GM12878 (cell line): ENCODE results near the gene TMTC1. TPM values are rescaled to one million over a fixed set of nuclear protein-coding genes. Genes with fewer than 3 reads are reported as not detected.

Source experiments
- ATAC-seq: fragments of 200-7000 bp; cut with Tn5 transposase; 3 replicates; pipeline ENCODE4 v1.9.1; 2020; ENCODE audit warnings: mild to moderate bottlenecking, moderate library complexity
- BruUV-seq: library from RNA; stranded (reverse); fragments of 400-500 nt; replicated peaks from 2 replicates; lab custom pipeline; 2021; lab: Mats Ljungman, UMichigan
- CTCF ChIA-PET: fragments of 300-600 bp; sonication (Branson Sonifier 250); formaldehyde crosslinking; extraction: SDS; loops from one replicate; lab custom pipeline; 2021; ENCODE audit warnings: inconsistent platforms; lab: Yijun Ruan, JAX
- POLR2A ChIA-PET: fragments of 350-600 bp; formaldehyde crosslinking; extraction: SDS; loops from one replicate; lab custom pipeline; 2021; ENCODE audit warnings: inconsistent platforms; lab: Charles Lee
- RAD21 ChIA-PET: fragments of 300-600 bp; sonication (Branson Sonifier 250); formaldehyde crosslinking; loops from one replicate; lab custom pipeline; 2023; ENCODE audit warnings: antibody characterized with exemption; ENCODE audit not compliant: unreplicated experiment; lab: Charles Lee
- SMC1A ChIA-PET: fragments of 300-600 bp; sonication (Branson Sonifier 250); formaldehyde crosslinking; loops from one replicate; lab custom pipeline; 2023; ENCODE audit not compliant: unreplicated experiment, uncharacterized antibody; lab: Charles Lee
- DNase-seq: peaks from one replicate; pipeline ENCODE4 v3.0.0-alpha.2; 2011; ENCODE audit warnings: low read depth, low spot score
- FAIRE-seq: peaks from 3 replicates; lab custom pipeline; 2011; peaks lifted over from hg19 to GRCh38; lab: Jason Lieb, UNC
- H2AFZ ChIP-seq: 2 replicates; pipeline ENCODE4 v1.6.0; 2011; ENCODE audit warnings: low read depth, low read length, control low read depth; ENCODE audit not compliant: control insufficient read depth
- H3K27ac ChIP-seq: 2 replicates; pipeline ENCODE4 v1.5.1; 2011; ENCODE audit warnings: control low read depth; ENCODE audit not compliant: control insufficient read depth, insufficient read depth
- H3K27me3 ChIP-seq, 2 experiments: replicated peaks in 1 of 2; 2 replicates each; pipeline versions ENCODE4 v1.6.0 to v1.6.1; 2011; ENCODE audit warnings: low read length in 1 of 2; ENCODE audit not compliant: control insufficient read depth in 2 of 2, insufficient read depth in 2 of 2
- H3K36me3 ChIP-seq, 2 experiments: 2 replicates each; pipeline ENCODE4 v1.5.1; 2011; ENCODE audit warnings: low read length in 1 of 2; ENCODE audit not compliant: control insufficient read depth in 2 of 2, insufficient read depth in 2 of 2
- H3K4me1 ChIP-seq: 2 replicates; pipeline ENCODE4 v1.6.1; 2011; ENCODE audit warnings: mild to moderate bottlenecking, low read length, moderate library complexity, mixed read lengths; ENCODE audit not compliant: control insufficient read depth, insufficient read depth
- H3K4me2 ChIP-seq: 2 replicates; pipeline ENCODE4 v1.6.0; 2011; ENCODE audit warnings: control low read depth; ENCODE audit not compliant: control insufficient read depth, insufficient read depth
- H3K4me3 ChIP-seq: fragments of 200-600 bp; sonication (generic); 2 replicates; pipeline ENCODE4 v1.5.1; 2016
- H3K79me2 ChIP-seq: 2 replicates; pipeline ENCODE4 v1.6.0; 2011; ENCODE audit warnings: low read length; ENCODE audit not compliant: control insufficient read depth, insufficient read depth
- H3K9ac ChIP-seq: 2 replicates; pipeline ENCODE4 v1.8.0; 2011; ENCODE audit warnings: low read length, control low read depth, mixed read lengths; ENCODE audit not compliant: control insufficient read depth, insufficient read depth
- H3K9me3 ChIP-seq: replicated peaks from 3 replicates; pipeline ENCODE4 v1.5.1; 2011; ENCODE audit warnings: mild to moderate bottlenecking, low read length; ENCODE audit not compliant: control insufficient read depth, insufficient read depth
- H4K20me1 ChIP-seq: 2 replicates; pipeline ENCODE4 v1.6.0; 2011; ENCODE audit not compliant: control insufficient read depth, insufficient read depth
- BACH1 ChIP-seq: fragments of 450-650 bp; IDR thresholded peaks from 2 replicates; pipeline ENCODE4 v1.6.1; 2017; ENCODE audit warnings: mild to moderate bottlenecking, borderline replicate concordance
- HDGF ChIP-seq: fragments of 450-650 bp; IDR thresholded peaks from 2 replicates; pipeline ENCODE4 v1.6.1; 2016; ENCODE audit warnings: antibody characterized with exemption
- MTA2 ChIP-seq: fragments of 450-650 bp; IDR thresholded peaks from 2 replicates; pipeline ENCODE4 v1.6.1; 2016; ENCODE audit warnings: low read depth, mild to moderate bottlenecking, moderate library complexity
- NFYA ChIP-seq: IDR thresholded peaks from 2 replicates; pipeline ENCODE4 v1.6.1; 2011; ENCODE audit warnings: low read depth, mild to moderate bottlenecking, low read length, improper control_type of control experiment, borderline replicate concordance
- NR2F1 ChIP-seq: fragments of 450-650 bp; conservative IDR thresholded peaks from 2 replicates; pipeline ENCODE4 v1.6.1; 2017; ENCODE audit warnings: mild to moderate bottlenecking
- PAX5 ChIP-seq: IDR thresholded peaks from 2 replicates; pipeline ENCODE4 v1.6.1; 2011; ENCODE audit warnings: low read depth, low read length, borderline replicate concordance
- RFX5 ChIP-seq: IDR thresholded peaks from 2 replicates; pipeline ENCODE4 v1.6.1; 2011; ENCODE audit warnings: low read depth, low read length, improper control_type of control experiment
- RUNX3 ChIP-seq: IDR thresholded peaks from 2 replicates; pipeline ENCODE4 v1.6.1; 2012; ENCODE audit warnings: low read length, inconsistent platforms
- SREBF2 ChIP-seq: IDR thresholded peaks from 2 replicates; pipeline ENCODE4 v1.6.1; 2012; ENCODE audit warnings: mild to moderate bottlenecking, low read length
- YY1 ChIP-seq: IDR thresholded peaks from 2 replicates; pipeline ENCODE4 v1.6.1; 2011; ENCODE audit warnings: low read depth, mild to moderate bottlenecking, low read length
- ZBTB11 ChIP-seq: fragments of 450-650 bp; formaldehyde crosslinking; IDR thresholded peaks from 2 replicates; pipeline ENCODE4 v1.5.0; 2022; ENCODE audit warnings: mild to moderate bottlenecking, missing genetic modification characterization
- WGBS: methylation state at CpG from one replicate; pipeline ENCODE4 v1.1.6; 2016; ENCODE audit warnings: low lambda C conversion rate; ENCODE audit not compliant: insufficient replicate concordance, insufficient coverage; ENCODE audit errors: missing lambda C conversion rate; 5-methylcytosine and 5-hydroxymethylcytosine counted together
- in situ Hi-C: fragments of 300-500 bp; cut with MboI; formaldehyde crosslinking; loops from 9 replicates; pipeline ENCODE4 v1.14.3; 2018; ENCODE audit warnings: mixed read lengths
- intact Hi-C: fragments of 100-400 bp; cut with micrococcal nuclease; formaldehyde crosslinking; loops from one replicate; pipeline ENCODE4 v1.14.2; 2022; ENCODE audit not compliant: unreplicated experiment
- polyA plus RNA-seq, 11 experiments: library from polyadenylated mRNA; depleted of rRNA in 4 of 11; unstranded in 6 of 11; stranded (reverse) in 5 of 11; fragments of >200 nt; fragmentation: Nextera tagmentation in 4 of 11; fragmentation: Illumina TruSeq in 1 of 11; extraction: Ambion mirVana in 4 of 11; extraction: Trizol in 1 of 11; gene quantifications; 1 replicate in 1 of 11; 2 replicates in 10 of 11; pipeline versions ENCODE4 v1.2.1 to v1.2.3, GENCODE V29; 2011 to 2016; ENCODE audit warnings: inconsistent platforms in 2 of 11, missing spikeins in 2 of 11, low read depth in 1 of 11
- total RNA-seq, 4 experiments: library from RNA; depleted of rRNA in 3 of 4; stranded (reverse); fragments of >200 nt in 3 of 4; fragmentation: Illumina TruSeq in 1 of 4; extraction: Trizol in 1 of 4; gene quantifications; 2 replicates each; pipeline versions ENCODE4 v1.2.1 to v1.2.3, GENCODE V29; 2013 to 2021
- TF ChIP-seq, protein P1 (sequence below): IDR thresholded peaks from 2 replicates; pipeline ENCODE4 v1.6.1; 2012; ENCODE audit warnings: low read length, inconsistent platforms
- TF ChIP-seq, protein P2 (sequence below): fragments of 450-650 bp; IDR thresholded peaks from 2 replicates; pipeline ENCODE4 v1.6.1; 2016; ENCODE audit warnings: mild to moderate bottlenecking, moderate library complexity, borderline replicate concordance

The TMTC1 gene
- total and polyA plus RNA-seq, 10 of the 15 experiments (the other 5 are each of a cell fraction or from before 2014, with no cell fraction given): 0.10 to 20.9 (median 0.57) TPM

GRCh38 chr12:29743077-29743476, 40.7 kb downstream of the TMTC1 start (continued):
- TF ChIP-seq BACH1 (no peak), SREBF2 (no peak), RFX5 (no peak), ZBTB11 (CRISPR knock-in tag) (no peak)

GRCh38 chr12:29742646-29743045, 41.1 kb downstream of the TMTC1 start:
- Histone ChIP-seq H3K9me3 (no peaks in the 10 kb centered on the region), H3K4me2 (no peak overlapping the region), H3K4me3 (no peak overlapping the region), H3K36me3 (no peaks in the 10 kb centered on the region), H3K9ac (no peak overlapping the region), H3K27ac (no peak overlapping the region), H3K27me3 (no peaks in the 10 kb centered on the region), H3K4me1 (no peaks in the 10 kb centered on the region), H2AFZ (no peak overlapping the region), H3K79me2 (no peaks in the 10 kb centered on the region), H4K20me1 (no peaks in the 10 kb centered on the region)
- in situ Hi-C loops: no loop called here
- no TSS peak for BruUV-seq
- SMC1A ChIA-PET: interaction anchor here (0.8 to 4.3 kb wide), 17 partner anchors 8 to 222 kb away, joined by 3 to 26 read pairs (median 3); no protein-coding TSS in a partner anchor
- CTCF ChIA-PET: interaction anchor here (0.7 to 2.1 kb wide), 4 partner anchors 9 to 23 kb away, joined by 3 to 5 read pairs (median 4); no protein-coding TSS in a partner anchor
- POLR2A ChIA-PET: interaction anchor here (1.0 to 2.9 kb wide), 6 partner anchors 8 to 51 kb away, joined by 3 to 7 read pairs (median 4); no protein-coding TSS in a partner anchor
- no peak for DNase-seq
- intact Hi-C loops: no loop called here
- ATAC-seq: no peak
- WGBS: 94% methylated on average over 1 of the region's 1 CpG
- FAIRE-seq: no peak
- RAD21 ChIA-PET: interaction anchor here (0.8 to 3.1 kb wide), 8 partner anchors 9 to 159 kb away, joined by 3 to 9 read pairs (median 4); no protein-coding TSS in a partner anchor
- TF ChIP-seq, protein P1, sequence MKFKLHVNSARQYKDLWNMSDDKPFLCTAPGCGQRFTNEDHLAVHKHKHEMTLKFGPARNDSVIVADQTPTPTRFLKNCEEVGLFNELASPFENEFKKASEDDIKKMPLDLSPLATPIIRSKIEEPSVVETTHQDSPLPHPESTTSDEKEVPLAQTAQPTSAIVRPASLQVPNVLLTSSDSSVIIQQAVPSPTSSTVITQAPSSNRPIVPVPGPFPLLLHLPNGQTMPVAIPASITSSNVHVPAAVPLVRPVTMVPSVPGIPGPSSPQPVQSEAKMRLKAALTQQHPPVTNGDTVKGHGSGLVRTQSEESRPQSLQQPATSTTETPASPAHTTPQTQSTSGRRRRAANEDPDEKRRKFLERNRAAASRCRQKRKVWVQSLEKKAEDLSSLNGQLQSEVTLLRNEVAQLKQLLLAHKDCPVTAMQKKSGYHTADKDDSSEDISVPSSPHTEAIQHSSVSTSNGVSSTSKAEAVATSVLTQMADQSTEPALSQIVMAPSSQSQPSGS: no peak
- TF ChIP-seq RUNX3: no peak
- no peak for TF ChIP-seq RFX5
- TF ChIP-seq MTA2: no peak
- TF ChIP-seq NR2F1: no peak
- TF ChIP-seq YY1: no peak
- no peak for TF ChIP-seq NFYA
- no peak for TF ChIP-seq PAX5
- no peak for TF ChIP-seq BACH1
- TF ChIP-seq HDGF: no peak
- TF ChIP-seq, protein P2, sequence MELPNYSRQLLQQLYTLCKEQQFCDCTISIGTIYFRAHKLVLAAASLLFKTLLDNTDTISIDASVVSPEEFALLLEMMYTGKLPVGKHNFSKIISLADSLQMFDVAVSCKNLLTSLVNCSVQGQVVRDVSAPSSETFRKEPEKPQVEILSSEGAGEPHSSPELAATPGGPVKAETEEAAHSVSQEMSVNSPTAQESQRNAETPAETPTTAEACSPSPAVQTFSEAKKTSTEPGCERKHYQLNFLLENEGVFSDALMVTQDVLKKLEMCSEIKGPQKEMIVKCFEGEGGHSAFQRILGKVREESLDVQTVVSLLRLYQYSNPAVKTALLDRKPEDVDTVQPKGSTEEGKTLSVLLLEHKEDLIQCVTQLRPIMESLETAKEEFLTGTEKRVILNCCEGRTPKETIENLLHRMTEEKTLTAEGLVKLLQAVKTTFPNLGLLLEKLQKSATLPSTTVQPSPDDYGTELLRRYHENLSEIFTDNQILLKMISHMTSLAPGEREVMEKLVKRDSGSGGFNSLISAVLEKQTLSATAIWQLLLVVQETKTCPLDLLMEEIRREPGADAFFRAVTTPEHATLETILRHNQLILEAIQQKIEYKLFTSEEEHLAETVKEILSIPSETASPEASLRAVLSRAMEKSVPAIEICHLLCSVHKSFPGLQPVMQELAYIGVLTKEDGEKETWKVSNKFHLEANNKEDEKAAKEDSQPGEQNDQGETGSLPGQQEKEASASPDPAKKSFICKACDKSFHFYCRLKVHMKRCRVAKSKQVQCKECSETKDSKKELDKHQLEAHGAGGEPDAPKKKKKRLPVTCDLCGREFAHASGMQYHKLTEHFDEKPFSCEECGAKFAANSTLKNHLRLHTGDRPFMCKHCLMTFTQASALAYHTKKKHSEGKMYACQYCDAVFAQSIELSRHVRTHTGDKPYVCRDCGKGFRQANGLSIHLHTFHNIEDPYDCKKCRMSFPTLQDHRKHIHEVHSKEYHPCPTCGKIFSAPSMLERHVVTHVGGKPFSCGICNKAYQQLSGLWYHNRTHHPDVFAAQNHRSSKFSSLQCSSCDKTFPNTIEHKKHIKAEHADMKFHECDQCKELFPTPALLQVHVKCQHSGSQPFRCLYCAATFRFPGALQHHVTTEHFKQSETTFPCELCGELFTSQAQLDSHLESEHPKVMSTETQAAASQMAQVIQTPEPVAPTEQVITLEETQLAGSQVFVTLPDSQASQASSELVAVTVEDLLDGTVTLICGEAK: no peak
